H1 (cell line): Measurements from ENCODE around the gene VAPB. TPM values are rescaled to one million over a fixed set of nuclear protein-coding genes. Genes with fewer than 3 reads are reported as not detected.

ENCODE experiments used
- CTCF ChIA-PET: fragments of 300-600 bp; sonication (Branson Sonifier 250); formaldehyde crosslinking; loops from one replicate; lab custom pipeline; 2021; ENCODE audit not compliant: partially characterized antibody; lab: Charles Lee
- POLR2A ChIA-PET: fragments of 300-600 bp; sonication (Branson Sonifier 250); formaldehyde crosslinking; loops from one replicate; lab custom pipeline; 2021; ENCODE audit warnings: inconsistent platforms; ENCODE audit not compliant: partially characterized antibody; lab: Charles Lee
- DNase-seq, 2 experiments: peaks; one replicate each; pipeline versions ENCODE4 v3.0.0 to v3.0.0-alpha.2; 2010 to 2022; ENCODE audit warnings: low spot score in 2 of 2, low read depth in 1 of 2, mixed read lengths in 1 of 2
- FAIRE-seq: peaks from 2 replicates; lab custom pipeline; 2011; peaks lifted over from hg19 to GRCh38; lab: Jason Lieb, UNC
- H2AFZ ChIP-seq: 2 replicates; pipeline ENCODE4 v1.8.1; 2012; ENCODE audit warnings: low read length, inconsistent platforms
- H2AK5ac ChIP-seq: 2 replicates; pipeline ENCODE4 v1.6.1; 2013; ENCODE audit warnings: low read depth, low read length
- H2BK120ac ChIP-seq: replicated peaks from 2 replicates; pipeline ENCODE3; 2013; ENCODE audit warnings: low read depth, low read length, inconsistent platforms
- H2BK12ac ChIP-seq: 2 replicates; pipeline ENCODE4 v1.6.1; 2013; ENCODE audit warnings: low read depth, low read length
- H2BK15ac ChIP-seq: 2 replicates; pipeline ENCODE4 v1.6.1; 2013; ENCODE audit warnings: low read length
- H2BK20ac ChIP-seq: 2 replicates; pipeline ENCODE4 v1.6.1; 2013; ENCODE audit warnings: low read length
- H2BK5ac ChIP-seq: 2 replicates; pipeline ENCODE4 v1.6.1; 2013; ENCODE audit warnings: low read depth, low read length
- H3K14ac ChIP-seq: 2 replicates; pipeline ENCODE4 v1.6.1; 2013; ENCODE audit warnings: inconsistent platforms; ENCODE audit not compliant: insufficient read length
- H3K18ac ChIP-seq: 2 replicates; pipeline ENCODE4 v1.6.1; 2013; ENCODE audit warnings: low read length; ENCODE audit errors: extremely low read depth
- H3K23ac ChIP-seq: 2 replicates; pipeline ENCODE4 v1.6.1; 2013; ENCODE audit warnings: inconsistent platforms; ENCODE audit not compliant: insufficient read length
- H3K23me2 ChIP-seq: 2 replicates; pipeline ENCODE4 v1.6.1; 2013; ENCODE audit warnings: low read depth, low read length
- H3K27ac ChIP-seq: 2 replicates; pipeline ENCODE4 v1.6.1; 2011; ENCODE audit warnings: low read depth, low read length, inconsistent platforms
- H3K27me3 ChIP-seq, 4 experiments: replicated peaks in 1 of 4; 1 replicate in 1 of 4; 2 replicates in 3 of 4; pipeline versions ENCODE4 v1.6.1 to v1.8.1; 2011 to 2013; ENCODE audit warnings: low read length in 3 of 4, mild to moderate bottlenecking in 3 of 4, inconsistent platforms in 2 of 4, mixed read lengths in 2 of 4, moderate library complexity in 1 of 4; ENCODE audit not compliant: control insufficient read depth in 3 of 4, insufficient read depth in 3 of 4; ENCODE audit errors: extremely low read depth in 1 of 4
- H3K36me3 ChIP-seq, 4 experiments: 2 replicates each; pipeline versions ENCODE4 v1.6.1 to v1.8.1; 2011 to 2013; ENCODE audit warnings: mild to moderate bottlenecking in 4 of 4, low read length in 3 of 4, moderate library complexity in 2 of 4, control low read depth in 1 of 4, inconsistent platforms in 1 of 4; ENCODE audit not compliant: insufficient read depth in 4 of 4, control insufficient read depth in 2 of 4
- H3K4ac ChIP-seq: replicated peaks from 2 replicates; pipeline ENCODE3; 2013; ENCODE audit warnings: low read length, low read depth, mixed read lengths, inconsistent platforms; ENCODE audit not compliant: insufficient read length
- H3K4me1 ChIP-seq, 4 experiments: replicated peaks in 1 of 4; 1 replicate in 1 of 4; 2 replicates in 3 of 4; pipeline versions ENCODE4 v1.6.1 to v1.8.1; 2011 to 2013; ENCODE audit warnings: low read length in 3 of 4, inconsistent platforms in 2 of 4, mixed read lengths in 1 of 4; ENCODE audit not compliant: insufficient read depth in 4 of 4, control insufficient read depth in 3 of 4
- H3K4me2 ChIP-seq, 2 experiments: 2 replicates each; pipeline versions ENCODE4 v1.6.1 to v1.8.1; 2011 to 2013; ENCODE audit warnings: low read depth in 2 of 2, low read length in 2 of 2, control low read depth in 1 of 2, inconsistent platforms in 1 of 2, mild to moderate bottlenecking in 1 of 2; ENCODE audit not compliant: insufficient read depth in 1 of 2
- H3K4me3 ChIP-seq, 4 experiments: fragments of 200-600, 300-600 bp in 1 of 4; sonication (generic), shearing (Covaris generic), sonication (Bioruptor Twin) in 1 of 4; 2 replicates each; pipeline versions ENCODE4 v1.5.1 to v1.8.1; 2011 to 2016; ENCODE audit warnings: low read length in 4 of 4, low read depth in 3 of 4, control low read depth in 2 of 4, inconsistent platforms in 2 of 4, mild to moderate bottlenecking in 2 of 4, mixed read lengths in 1 of 4, moderate library complexity in 1 of 4; ENCODE audit not compliant: insufficient read depth in 2 of 4; ENCODE audit errors: extremely low read depth in 1 of 4
- H3K56ac ChIP-seq: replicated peaks from 2 replicates; pipeline ENCODE3; 2013; ENCODE audit warnings: low read depth, mild to moderate bottlenecking, mixed read lengths, low read length, inconsistent platforms; ENCODE audit not compliant: insufficient read length
- H3K79me1 ChIP-seq: 2 replicates; pipeline ENCODE4 v1.6.1; 2013; ENCODE audit warnings: low read depth, low read length, control low read depth
- H3K79me2 ChIP-seq, 2 experiments: 2 replicates each; pipeline versions ENCODE4 v1.6.1 to v1.8.1; 2012 to 2013; ENCODE audit warnings: low read length in 2 of 2, mild to moderate bottlenecking in 2 of 2, inconsistent platforms in 1 of 2; ENCODE audit not compliant: insufficient read depth in 2 of 2, control insufficient read depth in 1 of 2
- H3K9ac ChIP-seq, 4 experiments: replicated peaks in 1 of 4; 1 replicate in 1 of 4; 2 replicates in 3 of 4; pipeline versions ENCODE4 v1.6.1 to v1.8.1; 2011 to 2013; ENCODE audit warnings: low read depth in 3 of 4, low read length in 3 of 4, control low read depth in 2 of 4, mild to moderate bottlenecking in 2 of 4, moderate library complexity in 2 of 4, inconsistent platforms in 1 of 4; ENCODE audit errors: extremely low read depth in 1 of 4
- H3K9me3 ChIP-seq, 2 experiments: 2 replicates each; pipeline versions ENCODE4 v1.6.1 to v1.8.1; 2012 to 2013; ENCODE audit warnings: mild to moderate bottlenecking in 2 of 2, moderate library complexity in 2 of 2, control low read depth in 1 of 2, inconsistent platforms in 1 of 2, low read depth in 1 of 2, low read length in 1 of 2, mixed read lengths in 1 of 2; ENCODE audit not compliant: insufficient read depth in 2 of 2
- H4K20me1 ChIP-seq, 2 experiments: replicated peaks in 1 of 2; 2 replicates each; pipeline versions ENCODE3 to v1.8.1; 2011 to 2013; ENCODE audit warnings: inconsistent platforms in 2 of 2, low read length in 2 of 2, mild to moderate bottlenecking in 1 of 2; ENCODE audit not compliant: insufficient read depth in 2 of 2, control insufficient read depth in 1 of 2
- H4K5ac ChIP-seq: 2 replicates; pipeline ENCODE4 v1.6.1; 2013; ENCODE audit warnings: low read length, low read depth, mixed read lengths, inconsistent platforms; ENCODE audit not compliant: insufficient read length
- H4K8ac ChIP-seq: 2 replicates; pipeline ENCODE4 v1.8.0; 2013; ENCODE audit warnings: mild to moderate bottlenecking, moderate library complexity, low read length, inconsistent platforms; ENCODE audit not compliant: insufficient read depth; ENCODE audit errors: extremely low read depth
- H4K91ac ChIP-seq: replicated peaks from 2 replicates; pipeline ENCODE3; 2013; ENCODE audit warnings: low read length, mixed read lengths, inconsistent platforms; ENCODE audit not compliant: insufficient read length
- RAD21 ChIP-seq, 2 experiments: IDR thresholded peaks in 1 of 2; conservative IDR thresholded peaks in 1 of 2; 2 replicates each; pipeline ENCODE4 v1.6.1; 2011; ENCODE audit warnings: low read depth in 2 of 2, low read length in 2 of 2, improper control_type of control experiment in 1 of 2, inconsistent platforms in 1 of 2, mild to moderate bottlenecking in 1 of 2, moderate library complexity in 1 of 2
- TBP ChIP-seq: IDR thresholded peaks from 2 replicates; pipeline ENCODE4 v1.6.1; 2011; ENCODE audit warnings: low read depth, low read length, improper control_type of control experiment
- WGBS, 2 experiments: shearing (Covaris generic) in 1 of 2; methylation state at CpG; one replicate each; pipeline versions ENCODE4 v1.1.6 to v1.1.7; 2013 to 2015; ENCODE audit warnings: low lambda C conversion rate in 2 of 2, mixed read lengths in 2 of 2, inconsistent platforms in 1 of 2, low coverage in 1 of 2, missing lambda C conversion rate in 1 of 2; ENCODE audit not compliant: insufficient replicate concordance in 2 of 2, insufficient coverage in 1 of 2, insufficient read length in 1 of 2; ENCODE audit errors: extremely low coverage in 1 of 2, missing lambda C conversion rate in 1 of 2; 5-methylcytosine and 5-hydroxymethylcytosine counted together
- polyA plus RNA-seq, 7 experiments: library from polyadenylated mRNA; depleted of rRNA in 3 of 7; stranded (reverse) in 5 of 7; unstranded in 2 of 7; fragments of >200 nt in 5 of 7; fragments of 200-250 nt in 2 of 7; gene quantifications; 1 replicate in 5 of 7; 2 replicates in 1 of 7; 4 replicates in 1 of 7; pipeline versions ENCODE4 v1.2.1 to v1.2.3, GENCODE V29; 2011 to 2013; ENCODE audit warnings: missing spikeins in 2 of 7, mixed read lengths in 2 of 7
- total RNA-seq: library from RNA; stranded (reverse); fragmentation: NEBNext Ultra II Directional; extraction: Animal tissue kit (Norgen Biotek cat#: 25700); gene quantifications from 2 replicates; pipeline ENCODE4 v1.2.1, GENCODE V29; 2021
- TF ChIP-seq, protein P1 (sequence below), 3 experiments: IDR thresholded peaks; 1 replicate in 2 of 3; 2 replicates in 1 of 3; pipeline versions ENCODE4 v1.5.1 to v1.6.1; 2011; ENCODE audit warnings: low read length in 3 of 3, mild to moderate bottlenecking in 3 of 3, inconsistent platforms in 2 of 3, low read depth in 1 of 3, moderate library complexity in 1 of 3; ENCODE audit not compliant: insufficient read depth in 1 of 3; ENCODE audit errors: control extremely low read depth in 1 of 3

VAPB gene
- total and polyA plus RNA-seq, 2 of the 8 experiments (the other 6 are each of a cell fraction or from before 2014, with no cell fraction given): 24.4 to 62.8 TPM

DNA sequence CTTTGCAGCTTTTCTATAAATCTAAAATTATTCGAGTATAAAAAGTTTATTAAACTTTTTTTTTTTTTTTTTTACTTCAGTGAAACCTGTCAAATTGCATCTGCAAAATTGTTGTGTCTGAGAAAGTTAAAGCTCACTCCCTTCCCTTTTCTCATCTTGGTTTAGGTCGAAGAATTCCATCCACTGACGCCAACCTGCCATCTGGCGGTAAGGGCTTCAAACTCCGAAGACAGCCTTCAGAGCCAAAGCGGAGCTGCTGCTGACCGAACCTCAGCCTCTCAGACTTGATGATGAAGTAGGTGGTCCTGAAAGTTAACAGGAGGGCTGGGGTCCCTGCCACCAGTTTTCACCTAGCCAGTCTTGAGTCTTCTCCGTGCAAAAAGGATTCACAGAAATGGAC is 29.6 kb upstream of the VAPB start:
- no peak for TF ChIP-seq TBP
- peak; percentile 59 to 64 for TF ChIP-seq RAD21 (IDR thresholded peaks at IDR 0.05 in 1 of 2, conservative IDR thresholded peaks at IDR 0.05 in 1 of 2; ENCODE audit: low read depth in 2 of 2, low read length in 2 of 2)
- TF ChIP-seq, protein P1, sequence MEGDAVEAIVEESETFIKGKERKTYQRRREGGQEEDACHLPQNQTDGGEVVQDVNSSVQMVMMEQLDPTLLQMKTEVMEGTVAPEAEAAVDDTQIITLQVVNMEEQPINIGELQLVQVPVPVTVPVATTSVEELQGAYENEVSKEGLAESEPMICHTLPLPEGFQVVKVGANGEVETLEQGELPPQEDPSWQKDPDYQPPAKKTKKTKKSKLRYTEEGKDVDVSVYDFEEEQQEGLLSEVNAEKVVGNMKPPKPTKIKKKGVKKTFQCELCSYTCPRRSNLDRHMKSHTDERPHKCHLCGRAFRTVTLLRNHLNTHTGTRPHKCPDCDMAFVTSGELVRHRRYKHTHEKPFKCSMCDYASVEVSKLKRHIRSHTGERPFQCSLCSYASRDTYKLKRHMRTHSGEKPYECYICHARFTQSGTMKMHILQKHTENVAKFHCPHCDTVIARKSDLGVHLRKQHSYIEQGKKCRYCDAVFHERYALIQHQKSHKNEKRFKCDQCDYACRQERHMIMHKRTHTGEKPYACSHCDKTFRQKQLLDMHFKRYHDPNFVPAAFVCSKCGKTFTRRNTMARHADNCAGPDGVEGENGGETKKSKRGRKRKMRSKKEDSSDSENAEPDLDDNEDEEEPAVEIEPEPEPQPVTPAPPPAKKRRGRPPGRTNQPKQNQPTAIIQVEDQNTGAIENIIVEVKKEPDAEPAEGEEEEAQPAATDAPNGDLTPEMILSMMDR (IDR thresholded peaks at IDR 0.05; ENCODE audit: control extremely low read depth in 1 of 3, insufficient read depth in 1 of 3, low read depth in 1 of 3, low read length in 3 of 3): peak; percentile 39 to 43 (median 41)
- no peaks in the 10 kb centered on the region for H3K79me1 ChIP-seq
- no peak overlapping the region for H3K18ac ChIP-seq
- no peak overlapping the region for H2AK5ac ChIP-seq
- no peak overlapping the region for H2BK15ac ChIP-seq
- no peak overlapping the region for H2BK20ac ChIP-seq
- H4K8ac ChIP-seq: no peak overlapping the region
- no peak overlapping the region for H2BK5ac ChIP-seq
- H3K9me3 ChIP-seq: no peaks in the 10 kb centered on the region
- WGBS, 2 experiments: 76% methylated on average over 8 of the region's 8 CpGs; no CpG with 5 or more reads in 1 of the 2 experiments
- H3K36me3 ChIP-seq: peaks cover 2 to 13% (median 6%) of the 10 kb centered on the region in 4 experiments; a peak in 6 of 8 replicates
- H3K4me3 ChIP-seq: no peak overlapping the region
- H2AFZ ChIP-seq: no peak overlapping the region
- H3K14ac ChIP-seq: no peak overlapping the region
- ChIA-PET POLR2A (no interaction called here), CTCF (interaction anchor here (0.6 to 1.9 kb wide), 9 partner anchors 9 to 346 kb away, joined by 3 to 16 read pairs (median 4); no protein-coding TSS in a partner anchor)
- H3K27ac ChIP-seq: no peak overlapping the region
- no peaks in the 10 kb centered on the region; a peak in 1 of 7 replicates for H3K27me3 ChIP-seq
- H3K4me1 ChIP-seq: no peaks in the 10 kb centered on the region
- no peak overlapping the region for H2BK120ac ChIP-seq
- no peaks in the 10 kb centered on the region for H3K23me2 ChIP-seq
- H4K91ac ChIP-seq: no peak overlapping the region
- no peak overlapping the region for H3K56ac ChIP-seq
- H3K4ac ChIP-seq: no peak overlapping the region
- no peak overlapping the region for H3K23ac ChIP-seq
- H2BK12ac ChIP-seq: no peak overlapping the region
- DNase-seq (no peak), FAIRE-seq (no peak)
- no peak overlapping the region for H3K4me2 ChIP-seq
- H3K79me2 ChIP-seq: no peaks in the 10 kb centered on the region
- H4K5ac ChIP-seq: no peak overlapping the region
- H3K9ac ChIP-seq: no peak overlapping the region
- H4K20me1 ChIP-seq: no peaks in the 10 kb centered on the region
